Measurements from ENCODE around the gene PLCH1. TPM values are rescaled to one million over a fixed set of nuclear protein-coding genes. Genes with fewer than 3 reads are reported as not detected.

The PLCH1 gene
- total and polyA plus RNA-seq, 2 experiments from 2014 or later, result 2.6 to 5.8 TPM

DNA sequence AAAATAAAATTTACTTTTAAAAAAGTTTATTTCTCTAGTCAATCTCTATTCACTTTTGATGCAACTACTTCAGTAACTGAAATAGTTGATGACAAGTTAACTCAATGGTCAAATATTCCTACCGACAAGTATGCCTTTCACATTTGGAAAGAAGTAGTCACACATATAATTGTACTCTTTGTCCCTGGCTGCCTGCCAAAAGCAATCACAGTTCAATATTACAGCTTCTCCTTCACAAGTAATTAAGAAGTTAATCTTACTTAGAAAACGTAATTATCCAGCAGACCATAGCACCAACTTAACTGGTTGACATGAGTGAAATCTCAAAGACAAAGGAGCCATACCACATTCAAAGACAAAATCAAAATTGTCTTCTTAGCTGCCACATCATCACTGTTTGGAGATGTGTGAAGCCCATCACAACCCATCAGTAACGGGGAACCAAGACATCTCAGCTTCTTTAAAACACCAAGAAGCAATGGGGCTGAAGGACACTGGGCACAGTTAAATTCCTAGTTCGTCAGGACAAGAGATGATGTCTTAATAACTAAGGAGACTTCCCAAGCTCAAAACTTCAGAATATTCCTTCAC is 86.1 kb downstream of the PLCH1 start:
- Histone ChIP-seq H2AFZ (no peak overlapping the region), H4K20me1 (ENCODE audit: insufficient read depth, poor library complexity, severe bottlenecking) (no peaks in the 10 kb centered on the region), H3K9me2 (replicated peaks; ENCODE audit: insufficient read depth) (no peaks in the 10 kb centered on the region), H3K4me3 (no peak overlapping the region), H3K36me3 (replicated peaks; ENCODE audit: insufficient read depth, low read depth) (no peaks in the 10 kb centered on the region), H3K27me3 (no peaks in the 10 kb centered on the region), H3K9me3 (ENCODE audit: low read depth) (no peaks in the 10 kb centered on the region), H3K27ac (no peak overlapping the region), H3K4me2 (no peak overlapping the region), H3K79me2 (no peaks in the 10 kb centered on the region), H3K4me1 (ENCODE audit: insufficient read depth) (peaks cover 6% of the 10 kb centered on the region)
- no peak for DNase-seq (ENCODE audit: low spot score)
- 89% methylated on average over 4 of the region's 4 CpGs for WGBS (ENCODE audit: low lambda C conversion rate, missing lambda C conversion rate)
- TF ChIP-seq EZH2phosphoT487 (IDR thresholded peaks at IDR 0.05; ENCODE audit: low read depth, severe bottlenecking, unreplicated experiment) (no peak), EZH2 (IDR thresholded peaks at IDR 0.05; ENCODE audit: borderline replicate concordance) (no peak)
- TF ChIP-seq, protein P1, sequence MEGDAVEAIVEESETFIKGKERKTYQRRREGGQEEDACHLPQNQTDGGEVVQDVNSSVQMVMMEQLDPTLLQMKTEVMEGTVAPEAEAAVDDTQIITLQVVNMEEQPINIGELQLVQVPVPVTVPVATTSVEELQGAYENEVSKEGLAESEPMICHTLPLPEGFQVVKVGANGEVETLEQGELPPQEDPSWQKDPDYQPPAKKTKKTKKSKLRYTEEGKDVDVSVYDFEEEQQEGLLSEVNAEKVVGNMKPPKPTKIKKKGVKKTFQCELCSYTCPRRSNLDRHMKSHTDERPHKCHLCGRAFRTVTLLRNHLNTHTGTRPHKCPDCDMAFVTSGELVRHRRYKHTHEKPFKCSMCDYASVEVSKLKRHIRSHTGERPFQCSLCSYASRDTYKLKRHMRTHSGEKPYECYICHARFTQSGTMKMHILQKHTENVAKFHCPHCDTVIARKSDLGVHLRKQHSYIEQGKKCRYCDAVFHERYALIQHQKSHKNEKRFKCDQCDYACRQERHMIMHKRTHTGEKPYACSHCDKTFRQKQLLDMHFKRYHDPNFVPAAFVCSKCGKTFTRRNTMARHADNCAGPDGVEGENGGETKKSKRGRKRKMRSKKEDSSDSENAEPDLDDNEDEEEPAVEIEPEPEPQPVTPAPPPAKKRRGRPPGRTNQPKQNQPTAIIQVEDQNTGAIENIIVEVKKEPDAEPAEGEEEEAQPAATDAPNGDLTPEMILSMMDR (IDR thresholded peaks at IDR 0.05; ENCODE audit: poor library complexity), result no peak

DNA sequence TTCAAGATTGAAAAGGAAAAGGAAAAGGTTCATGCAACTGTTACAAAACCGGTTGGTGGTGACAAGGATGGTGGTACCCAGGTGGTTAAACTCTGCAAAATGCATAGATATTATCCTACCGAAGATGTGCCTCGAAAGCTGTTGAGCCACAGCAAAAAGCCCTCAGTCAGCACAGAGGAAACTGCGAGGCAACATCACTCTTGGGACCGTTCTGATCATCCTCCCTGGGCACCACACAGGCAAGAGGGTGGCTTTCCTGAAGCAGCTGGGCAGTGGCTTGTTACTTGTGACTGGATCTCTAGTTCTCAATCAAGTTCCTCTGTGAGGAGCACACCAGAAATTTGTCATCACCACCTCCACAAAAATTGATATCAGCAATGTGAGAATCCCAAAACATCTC is 86.9 kb downstream of the PLCH1 start:
- Histone ChIP-seq H3K27ac (no peak overlapping the region), H3K4me3 (no peak overlapping the region), H3K4me1 (ENCODE audit: insufficient read depth) (peaks cover 6% of the 10 kb centered on the region), H3K4me2 (no peak overlapping the region), H3K79me2 (no peaks in the 10 kb centered on the region), H3K9me2 (replicated peaks; ENCODE audit: insufficient read depth) (no peaks in the 10 kb centered on the region), H3K9me3 (ENCODE audit: low read depth) (no peaks in the 10 kb centered on the region), H3K27me3 (no peaks in the 10 kb centered on the region), H2AFZ (no peak overlapping the region), H3K36me3 (replicated peaks; ENCODE audit: insufficient read depth, low read depth) (no peaks in the 10 kb centered on the region), H4K20me1 (ENCODE audit: insufficient read depth, poor library complexity, severe bottlenecking) (no peaks in the 10 kb centered on the region)
- DNase-seq (ENCODE audit: low spot score), result no peak
- 86% methylated on average over 5 of the region's 5 CpGs for WGBS (ENCODE audit: low lambda C conversion rate, missing lambda C conversion rate)
- TF ChIP-seq EZH2phosphoT487 (IDR thresholded peaks at IDR 0.05; ENCODE audit: low read depth, severe bottlenecking, unreplicated experiment) (no peak), EZH2 (IDR thresholded peaks at IDR 0.05; ENCODE audit: borderline replicate concordance) (no peak)
- TF ChIP-seq, protein P1 (IDR thresholded peaks at IDR 0.05; ENCODE audit: poor library complexity), result no peak

DNA sequence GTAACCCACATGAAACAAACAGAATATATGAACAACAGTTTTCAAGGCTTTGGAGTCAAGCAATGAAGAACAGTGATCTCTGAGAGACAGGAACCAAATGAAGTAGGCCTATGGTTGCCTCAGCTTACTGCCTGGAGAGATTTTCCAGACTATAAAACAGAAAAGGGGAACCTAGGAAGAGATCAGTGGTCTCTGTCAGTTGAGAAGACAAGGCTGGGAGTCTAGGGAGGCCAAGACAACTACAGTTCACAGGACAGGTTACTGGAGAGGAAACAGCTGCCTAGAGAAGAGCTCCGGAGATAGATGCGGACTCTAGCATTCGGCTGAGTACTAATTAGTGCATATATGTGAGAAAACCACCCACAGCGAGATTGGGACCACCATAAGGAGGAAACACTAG is 87.7 kb downstream of the PLCH1 start:
- 97% methylated on average over 4 of the region's 4 CpGs for WGBS (ENCODE audit: low lambda C conversion rate, missing lambda C conversion rate)
- no peak overlapping the region for H3K4me3 ChIP-seq
- no peaks in the 10 kb centered on the region for H4K20me1 ChIP-seq (ENCODE audit: insufficient read depth, poor library complexity, severe bottlenecking)
- H3K9me3 ChIP-seq (ENCODE audit: low read depth), result no peaks in the 10 kb centered on the region
- TF ChIP-seq EZH2phosphoT487 (IDR thresholded peaks at IDR 0.05; ENCODE audit: low read depth, severe bottlenecking, unreplicated experiment), result no peak
- no peak for TF ChIP-seq EZH2 (IDR thresholded peaks at IDR 0.05; ENCODE audit: borderline replicate concordance)
- TF ChIP-seq, protein P1 (IDR thresholded peaks at IDR 0.05; ENCODE audit: poor library complexity), result no peak
- no peaks in the 10 kb centered on the region for H3K79me2 ChIP-seq
- H3K27ac ChIP-seq, result no peak overlapping the region
- peaks cover 6% of the 10 kb centered on the region for H3K4me1 ChIP-seq (ENCODE audit: insufficient read depth)
- no peaks in the 10 kb centered on the region for H3K9me2 ChIP-seq (replicated peaks; ENCODE audit: insufficient read depth)
- no peak overlapping the region for H2AFZ ChIP-seq
- DNase-seq (ENCODE audit: low spot score), result no peak
- H3K36me3 ChIP-seq (replicated peaks; ENCODE audit: insufficient read depth, low read depth), result no peaks in the 10 kb centered on the region
- no peaks in the 10 kb centered on the region for H3K27me3 ChIP-seq
- H3K4me2 ChIP-seq, result no peak overlapping the region

All from hepatocyte (in vitro differentiated cells).